Stimulated activated CD4-positive, alpha-beta T cell treated with anti-CD3 and anti-CD28 coated beads, Interleukin-4, amount 100 ng/mL, for 24 hours (primary cell): ENCODE results near the gene KIF3C.
A peak's percentile ranks its signal among the peaks of the same experiment; 100 is the strongest.
"Not testable (repeated sequence)": the region's sequence is repeated elsewhere in the genome, so short reads cannot be mapped to it uniquely, and the experiment has no call there.

Source experiments
- DNase-seq: peaks from one replicate; pipeline ENCODE4 v3.0.0-alpha.2; 2020

Gene KIF3C

DNA sequence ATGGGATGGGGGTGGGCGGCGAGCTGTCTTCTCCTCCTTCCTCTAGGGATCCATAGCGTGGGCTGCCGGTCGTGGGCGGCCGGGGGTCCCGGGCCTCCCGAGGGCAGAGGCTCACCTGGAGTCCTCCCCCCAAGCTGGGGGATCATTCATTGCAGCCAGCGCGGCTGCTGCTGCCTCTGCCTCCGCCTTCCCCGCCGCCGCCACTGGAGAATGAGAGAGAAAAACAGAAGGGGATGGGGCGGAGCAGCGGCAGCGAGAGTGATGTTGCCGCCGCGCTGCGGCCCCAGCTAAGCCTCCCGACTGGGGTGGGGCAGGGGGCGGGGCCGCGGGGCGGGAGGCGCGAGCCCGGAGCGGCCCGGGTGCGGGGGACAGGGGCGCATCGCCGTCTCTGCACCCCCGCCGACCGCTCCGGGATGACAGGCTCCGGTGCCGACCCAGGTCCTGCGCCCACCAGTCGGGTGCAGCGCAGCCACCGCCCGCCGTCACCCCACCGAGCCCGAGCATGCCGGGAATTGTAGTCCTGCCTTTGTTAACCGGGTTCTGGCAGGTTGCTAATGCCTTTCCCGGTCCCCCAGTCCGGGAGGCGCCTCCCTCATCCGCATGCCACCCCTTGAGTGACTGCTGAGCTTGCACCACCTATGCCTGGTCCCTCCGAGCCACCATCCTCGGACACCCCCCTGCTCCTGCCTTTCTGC is at the start of gene KIF3C:
KIF3C (minus strand) TSS at position 225 of the 695 bp plus-strand sequence. CDS start 580 bp downstream, outside the sequence.
- peak; percentile 69 for DNase-seq

DNA sequence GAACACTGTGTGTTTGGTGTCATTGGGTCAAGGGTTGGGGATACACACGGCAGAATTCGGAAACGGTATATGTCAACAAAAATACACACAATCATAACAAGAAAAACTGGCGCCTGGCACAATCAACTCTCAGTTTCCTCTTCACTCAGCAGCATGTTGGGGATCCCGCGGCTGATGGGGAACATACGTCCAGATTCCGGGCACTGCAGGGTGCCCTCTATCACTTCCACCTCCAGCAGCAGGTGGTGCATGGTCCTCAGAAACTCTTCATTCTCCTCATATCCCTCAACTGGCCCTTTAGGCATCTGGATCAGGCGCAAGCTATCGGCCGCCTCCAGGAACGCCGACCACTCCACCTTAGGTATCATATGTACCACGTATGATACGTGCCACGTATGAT is 45.8 kb upstream of the KIF3C start:
- not testable (repeated sequence) for DNase-seq

DNA sequence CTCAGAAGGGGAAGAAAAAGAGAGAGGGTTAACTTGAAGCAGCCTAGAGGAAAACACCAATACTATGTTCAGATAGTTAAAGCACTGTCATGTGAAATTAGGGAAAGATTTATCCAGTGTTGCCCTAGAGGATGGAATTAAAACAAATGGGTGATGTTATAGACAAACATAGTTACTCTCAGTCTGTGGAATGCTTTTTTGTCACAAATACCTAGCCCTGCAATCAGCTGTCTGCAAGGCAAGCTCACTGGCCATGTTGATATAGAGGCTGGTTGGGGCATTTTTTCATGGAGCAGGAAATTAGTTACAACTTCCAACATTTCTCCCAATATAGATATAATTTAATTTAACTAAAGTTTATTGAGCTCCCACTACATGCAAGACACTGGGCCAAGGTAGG is 43.2 kb upstream of the KIF3C start:
- DNase-seq, result no peak

DNA sequence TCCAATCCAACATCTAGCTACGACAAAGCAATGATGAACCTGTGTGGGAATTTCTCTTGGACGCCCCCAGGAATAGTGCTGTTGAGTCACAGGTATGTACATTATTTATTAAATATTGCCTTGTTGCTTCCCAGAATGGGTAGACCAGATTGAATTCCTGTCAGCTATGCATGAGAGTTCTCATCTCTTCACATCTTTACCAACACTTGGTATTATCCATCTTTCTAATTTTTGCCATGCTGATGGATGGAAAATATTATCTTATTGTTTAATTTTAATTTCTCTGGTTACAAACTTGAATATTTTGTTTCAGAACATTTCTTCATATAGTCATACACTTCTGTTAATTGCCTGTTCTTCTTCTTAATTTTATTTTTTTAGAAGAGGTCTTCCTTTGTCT is 42.0 kb upstream of the KIF3C start:
- DNase-seq, result no peak

DNA sequence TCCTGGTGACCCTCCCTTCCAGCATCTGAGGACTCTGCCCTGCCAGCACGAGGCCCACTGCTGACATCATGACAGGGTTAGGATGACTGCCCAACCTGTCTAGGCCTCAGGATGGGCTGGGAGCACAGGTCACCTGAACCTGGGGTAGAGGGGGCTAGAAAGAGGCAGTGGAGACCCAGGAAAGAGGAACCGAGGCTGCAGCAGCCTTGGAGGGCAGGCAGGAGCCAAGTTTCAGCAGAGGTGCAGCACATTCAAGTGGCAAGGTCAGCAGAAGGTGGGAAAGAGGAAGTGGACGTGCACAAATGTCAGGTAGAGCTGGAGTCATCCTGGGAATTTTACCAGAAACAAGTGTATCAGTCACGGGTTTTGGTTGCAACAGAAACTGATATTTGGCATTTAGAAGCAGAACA is 37.9 kb upstream of the KIF3C start:
- DNase-seq, result no peak

DNA sequence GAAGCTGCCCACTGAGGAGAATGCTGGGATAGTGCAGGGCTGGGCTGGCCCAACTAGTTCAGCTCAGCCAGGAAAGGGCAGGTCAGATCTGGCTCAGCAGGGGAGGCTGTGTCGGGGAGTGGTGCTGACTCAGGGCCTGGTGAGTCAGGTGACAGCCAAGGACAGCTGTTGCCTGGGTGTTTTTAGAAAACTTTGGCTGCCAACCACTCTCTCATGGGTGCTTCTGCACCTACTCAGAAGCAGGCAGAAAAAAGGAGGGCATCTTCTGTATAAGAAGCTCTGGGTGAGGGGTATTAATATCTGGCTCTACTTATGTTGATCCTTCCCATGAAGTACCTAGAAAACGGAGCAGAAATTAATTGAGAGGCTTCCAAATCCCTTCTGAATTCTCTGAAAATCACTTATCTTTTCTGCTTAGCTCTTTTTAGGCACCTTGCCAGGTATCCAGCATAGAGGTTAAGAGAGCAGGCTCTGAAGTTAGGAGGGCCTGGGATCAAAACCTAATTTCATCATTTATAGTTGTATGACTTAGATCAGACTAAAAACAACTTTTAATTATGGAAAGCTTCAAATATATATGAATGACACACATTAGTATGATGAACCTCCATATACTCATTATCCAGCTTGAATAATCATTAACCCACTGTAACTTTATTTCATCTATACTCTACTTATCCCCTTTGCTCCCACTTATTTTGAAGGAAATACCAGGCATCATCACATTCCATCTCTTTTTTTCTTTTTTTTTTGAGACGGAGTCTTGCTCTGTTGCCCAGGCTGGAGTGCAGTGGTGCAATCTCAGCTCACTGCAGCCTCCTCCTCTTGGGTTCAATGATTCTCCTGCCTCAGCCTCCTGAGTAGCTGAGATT is 36.1 kb upstream of the KIF3C start:
- DNase-seq, result peak; percentile 35

DNA sequence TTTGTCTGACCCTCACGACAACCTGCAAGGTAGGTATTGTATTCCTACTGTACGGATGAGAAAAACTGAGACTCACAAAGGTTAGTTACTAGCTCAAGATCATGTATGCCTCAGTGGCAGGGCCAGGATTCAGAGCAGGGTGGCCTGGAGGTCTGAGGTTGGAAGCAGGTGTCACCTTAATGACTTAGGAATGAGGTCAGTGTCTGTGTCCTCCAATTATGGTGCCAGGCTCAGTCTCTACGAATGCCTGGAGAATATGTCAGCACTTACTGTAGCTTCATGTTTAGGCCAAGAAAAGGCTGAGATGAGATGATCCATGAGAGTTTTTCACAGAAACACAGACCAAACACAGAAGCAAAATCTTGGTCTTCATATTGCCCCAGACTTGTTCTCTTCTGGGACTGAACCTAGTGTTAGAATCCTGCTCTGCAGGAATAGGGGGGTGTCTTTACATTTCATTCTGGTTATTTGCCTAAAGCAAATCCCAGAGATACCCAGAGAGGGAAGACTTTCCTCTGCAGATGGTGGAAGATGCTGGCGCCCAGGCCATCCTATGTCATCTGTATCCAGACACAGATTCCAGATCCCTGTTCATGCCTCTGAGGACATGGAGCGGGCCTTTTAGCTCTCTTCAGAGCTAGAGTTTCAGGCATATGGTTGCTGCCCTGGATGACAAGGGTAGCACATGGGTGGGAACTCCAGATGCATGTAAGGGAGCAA is 35.3 kb upstream of the KIF3C start:
- DNase-seq, result no peak

DNA sequence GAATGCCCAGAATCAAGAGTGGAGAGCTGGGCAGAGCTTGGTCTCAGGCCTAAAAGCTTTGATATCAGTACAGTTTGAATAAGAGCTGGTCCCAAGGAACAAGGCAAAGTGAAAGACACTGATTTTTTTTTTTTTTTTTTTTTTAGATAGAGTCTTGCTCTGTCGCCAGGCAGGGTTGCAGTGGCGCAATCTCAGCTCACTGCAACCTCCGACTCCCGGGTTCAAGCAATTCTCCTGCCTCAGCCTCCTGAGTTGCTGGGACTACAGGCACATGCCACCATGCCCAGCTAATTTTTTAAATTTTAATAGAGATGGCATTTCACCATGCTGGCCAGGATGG is 34.4 kb upstream of the KIF3C start:
- DNase-seq, result not testable (repeated sequence)

DNA sequence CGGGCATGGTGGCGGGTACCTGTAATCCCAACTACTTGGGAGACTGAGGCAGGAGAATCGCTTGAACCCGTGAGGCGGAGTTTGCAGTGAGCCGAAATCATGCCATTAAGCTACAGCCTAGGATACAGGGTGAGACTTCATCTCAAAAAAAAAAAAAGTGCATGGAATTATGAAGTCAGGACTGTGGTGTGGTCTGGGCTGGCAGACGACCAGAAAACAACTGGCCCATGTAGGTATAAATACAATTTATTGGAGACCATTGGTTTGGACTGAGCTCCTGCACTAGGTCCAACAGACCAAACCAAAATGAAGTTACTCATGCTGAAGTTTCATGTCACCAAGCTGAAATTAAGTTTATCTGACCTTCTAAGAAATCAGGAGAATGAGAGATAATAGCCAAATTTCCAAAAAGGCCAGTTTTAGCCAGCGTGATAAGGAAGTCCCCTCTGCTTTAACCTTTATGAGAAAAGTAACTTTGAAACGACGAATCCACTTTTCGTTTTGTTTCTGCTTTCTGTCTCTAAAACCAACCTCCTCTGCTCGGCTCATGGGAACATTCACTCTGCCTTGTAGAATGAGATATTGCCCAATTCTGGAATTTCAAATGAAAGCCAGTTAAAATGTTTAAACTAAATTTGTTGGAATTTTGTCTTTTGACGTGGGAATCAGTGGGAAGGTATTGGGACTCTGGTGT is 33.9 kb upstream of the KIF3C start:
- DNase-seq, result no peak

DNA sequence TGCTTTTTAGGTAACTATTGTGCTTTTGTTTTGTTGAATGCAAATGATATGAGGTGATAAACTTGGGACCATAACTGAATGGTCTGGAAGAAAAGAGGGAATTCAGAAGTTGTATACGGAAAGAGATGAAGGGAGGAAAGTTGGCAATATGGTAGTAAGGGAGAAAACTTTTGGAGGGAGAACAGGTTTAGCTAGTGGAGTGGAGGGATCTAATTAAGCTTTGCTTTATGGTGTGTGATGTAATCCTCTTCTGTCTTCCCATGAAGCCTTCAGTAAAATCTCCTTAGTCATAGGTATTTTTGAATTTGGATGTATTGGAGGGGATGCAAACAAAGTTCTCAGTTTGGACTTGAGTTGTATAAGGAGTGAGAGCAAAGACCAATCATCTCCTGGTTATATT is 31.4 kb upstream of the KIF3C start:
- DNase-seq, result no peak

DNA sequence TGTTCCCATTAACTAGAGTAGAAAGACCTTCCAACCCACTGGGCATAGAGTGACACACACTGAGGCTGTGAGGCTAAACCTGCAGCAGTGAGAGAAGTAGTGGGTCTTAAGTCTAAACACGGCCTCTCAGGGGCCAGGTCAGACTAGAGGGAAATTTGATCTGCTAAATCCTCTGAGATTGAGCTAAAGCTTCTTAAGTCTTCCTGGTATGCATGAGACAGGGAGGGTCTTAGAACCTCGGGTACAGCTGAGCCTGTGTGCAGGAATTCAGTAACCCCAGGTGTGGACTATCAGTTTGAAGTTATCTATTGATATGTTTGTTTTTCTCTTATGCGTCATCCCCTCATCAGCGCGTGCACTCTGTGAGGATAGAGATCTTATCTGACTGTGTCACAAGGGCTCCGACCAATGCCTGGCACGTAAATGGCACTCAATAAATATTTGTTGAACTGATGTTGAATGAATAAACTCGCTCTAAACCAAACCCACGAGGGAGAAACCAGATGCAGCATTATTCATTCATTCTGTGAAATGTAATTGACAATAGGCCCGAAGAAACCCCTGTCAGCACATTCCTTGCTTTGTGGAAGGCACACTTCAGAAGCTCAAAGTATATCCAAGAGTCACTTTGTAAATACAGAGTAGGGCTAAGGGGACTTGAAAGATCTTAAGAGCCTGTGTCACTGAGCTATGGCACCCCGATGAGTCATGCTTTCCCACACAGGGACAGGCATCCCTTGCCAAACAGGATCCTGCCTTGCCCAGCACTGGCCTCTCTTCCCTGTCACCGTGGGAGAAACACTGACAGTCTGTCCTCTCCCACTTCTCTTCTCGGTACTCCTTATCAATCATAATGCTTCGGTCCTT is 29.9 kb upstream of the KIF3C start:
- no peak for DNase-seq

DNA sequence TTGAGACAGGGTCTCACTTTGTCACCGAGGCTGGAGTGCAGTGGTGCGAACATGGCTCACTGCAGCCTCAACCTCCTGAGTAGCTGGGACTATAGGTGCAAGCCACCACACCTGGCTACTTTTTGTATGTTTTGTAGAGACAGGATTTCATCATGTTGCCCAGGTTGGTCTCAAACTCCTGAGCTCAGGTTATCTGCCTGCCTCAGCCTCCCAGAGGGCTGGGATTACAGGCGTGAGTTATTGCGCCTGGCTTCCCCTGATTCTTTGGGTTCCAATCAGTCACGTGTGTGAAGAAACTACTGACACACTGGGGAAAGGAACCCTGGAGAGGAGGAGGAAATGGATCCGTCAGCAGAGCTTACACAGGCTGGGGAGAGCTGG is 29.3 kb upstream of the KIF3C start:
- no peak for DNase-seq

DNA sequence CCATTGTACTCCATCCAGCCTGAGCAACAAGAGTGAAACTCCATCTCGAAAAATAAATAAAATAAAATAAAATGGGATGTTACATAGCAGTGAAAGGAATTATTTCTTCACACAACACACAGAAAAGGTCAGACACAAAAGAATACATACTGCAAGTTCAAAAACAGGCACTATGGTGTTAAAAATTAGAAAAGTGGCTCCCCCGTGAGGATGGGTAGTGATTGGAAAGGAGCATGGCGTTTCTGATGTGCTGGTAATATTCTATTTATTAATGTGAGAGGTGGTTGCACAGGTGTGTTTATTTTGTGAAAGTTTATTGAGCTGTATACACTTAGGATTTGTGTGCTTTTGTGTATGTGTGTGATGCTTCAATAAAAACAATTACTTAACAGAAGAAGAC is 28.6 kb upstream of the KIF3C start:
- DNase-seq, result no peak

DNA sequence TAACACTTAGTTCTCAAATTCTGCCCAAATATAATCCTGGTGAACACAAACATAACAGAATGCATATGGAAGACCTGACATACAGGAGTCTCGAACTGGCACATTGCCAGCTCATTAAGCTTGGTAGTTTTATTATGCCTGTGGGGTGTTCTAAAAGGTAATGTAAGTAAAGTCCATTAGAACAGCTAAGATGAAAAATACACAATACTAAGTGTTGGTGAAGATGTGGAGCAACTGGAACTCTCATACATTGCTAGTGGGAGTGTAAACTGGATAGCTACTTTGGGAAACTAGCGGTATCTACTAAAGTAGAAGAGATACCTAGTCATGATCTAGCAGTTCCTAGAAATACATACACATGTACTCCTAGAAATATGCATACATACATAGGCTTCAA is 27.3 kb upstream of the KIF3C start:
- no peak for DNase-seq

DNA sequence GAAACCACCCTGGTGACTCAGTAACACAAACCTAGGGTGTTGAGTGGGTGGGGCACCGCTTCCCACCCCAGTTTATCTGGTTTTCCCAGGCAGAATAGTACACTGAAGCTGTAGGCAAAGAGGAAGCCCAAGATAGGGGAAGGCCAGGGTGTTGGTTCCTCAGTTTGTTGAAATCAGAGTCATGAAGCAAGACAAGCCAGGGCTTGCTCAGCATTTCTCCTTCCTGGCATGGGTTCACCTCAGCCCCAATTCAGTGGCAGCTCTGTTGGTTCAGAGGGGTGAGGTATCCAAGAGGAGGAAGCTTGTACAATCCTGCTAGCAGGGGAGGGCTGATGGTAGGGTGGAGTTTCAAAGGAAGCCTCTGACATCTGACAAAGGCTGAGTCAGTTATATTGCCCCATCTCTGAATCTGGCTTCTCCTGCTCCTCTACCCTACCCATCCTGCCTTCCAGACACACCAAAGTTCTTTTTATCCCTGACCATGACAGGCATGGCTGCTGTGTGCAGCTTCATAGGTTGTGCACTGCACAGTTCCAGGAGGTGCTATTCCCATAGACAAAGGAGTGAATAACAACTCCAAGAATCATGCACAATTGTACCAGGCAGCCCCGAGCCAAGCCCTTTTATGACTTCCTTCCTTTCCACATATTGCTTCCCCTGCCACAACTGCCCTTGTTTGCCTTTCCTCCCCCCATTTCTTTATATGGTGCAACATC is 26.7 kb upstream of the KIF3C start:
- DNase-seq, result no peak

DNA sequence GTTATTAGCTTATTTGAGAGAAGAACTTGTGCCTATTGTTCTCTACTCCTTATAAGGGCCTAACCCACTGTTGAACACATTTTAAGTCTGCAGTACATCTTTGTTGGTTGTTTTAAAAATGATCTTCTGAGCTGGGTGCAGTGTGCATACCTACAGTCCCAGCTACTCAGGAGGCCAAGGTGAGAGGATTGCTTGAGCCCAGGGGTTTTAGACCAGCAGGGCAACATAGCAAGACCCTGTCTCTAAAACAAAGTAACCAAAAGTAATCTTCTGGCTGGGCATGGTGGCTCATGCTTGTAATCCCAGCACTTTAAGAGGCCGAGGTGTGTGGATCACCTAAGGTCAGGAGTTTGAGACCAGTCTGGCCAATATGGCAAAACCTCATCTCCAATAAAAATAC is 25.8 kb upstream of the KIF3C start:
- DNase-seq, result no peak

DNA sequence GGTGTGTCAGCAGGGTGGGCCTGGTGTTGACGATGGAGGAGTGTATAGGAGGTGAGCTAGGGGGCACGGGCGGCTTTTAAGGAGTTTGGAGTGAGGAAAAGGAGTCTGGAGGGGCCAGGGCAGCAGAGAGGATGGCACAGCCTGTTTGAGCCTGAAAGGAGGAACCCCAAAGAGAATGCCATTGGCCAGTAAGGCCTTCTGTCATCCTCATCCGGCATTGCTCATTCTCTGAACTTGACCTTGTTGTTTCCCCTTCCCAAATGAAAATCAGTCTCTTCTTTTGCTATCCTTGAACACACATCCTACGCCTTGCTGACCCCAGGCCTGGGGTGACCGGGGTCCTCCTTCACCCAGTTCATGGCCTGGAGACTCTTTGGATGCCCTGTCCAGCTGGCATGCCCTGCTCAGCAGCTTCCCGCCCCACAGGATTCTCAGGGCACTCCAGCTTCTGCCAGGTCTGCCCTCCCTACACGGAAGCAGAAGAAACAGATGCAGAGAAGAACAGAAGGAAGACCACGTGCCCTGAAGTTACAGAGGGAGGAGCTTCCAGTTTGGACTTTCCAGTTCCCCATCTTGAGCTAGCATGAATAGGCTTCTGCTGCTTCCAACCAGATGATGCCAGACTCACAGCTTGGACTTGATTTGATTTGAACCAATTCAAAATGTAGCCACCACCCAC is 20.5 kb upstream of the KIF3C start:
- no peak for DNase-seq

DNA sequence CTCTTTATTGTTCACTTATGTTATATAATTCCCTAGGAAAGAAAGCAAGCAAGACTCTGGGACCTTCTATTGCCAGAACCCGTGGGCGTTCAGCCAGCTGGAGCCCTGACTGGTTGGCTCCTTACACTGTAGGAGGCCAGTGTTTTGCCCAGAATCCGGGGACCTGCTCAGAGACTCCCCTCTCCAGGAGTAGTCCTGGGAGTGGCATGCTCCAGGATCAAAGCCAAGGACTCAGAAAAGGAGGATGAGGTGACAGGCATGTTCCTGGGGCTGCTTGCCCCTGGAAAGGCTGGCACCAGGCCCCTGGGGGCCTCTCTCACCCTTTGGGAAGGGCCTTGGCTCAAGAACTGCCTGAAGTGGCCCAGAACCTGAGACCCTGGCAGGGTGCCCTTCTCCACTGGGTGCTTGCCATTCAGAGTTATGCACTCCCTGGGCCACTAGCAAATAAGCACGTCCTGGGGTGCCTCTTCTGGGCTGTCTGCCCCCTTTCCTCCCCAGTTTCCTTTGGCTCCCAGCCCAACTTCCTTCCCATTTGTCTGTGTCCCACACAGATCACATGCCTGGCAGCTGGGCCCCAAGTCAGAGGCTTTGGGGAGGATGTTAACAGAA is 19.6 kb upstream of the KIF3C start:
- no peak for DNase-seq

DNA sequence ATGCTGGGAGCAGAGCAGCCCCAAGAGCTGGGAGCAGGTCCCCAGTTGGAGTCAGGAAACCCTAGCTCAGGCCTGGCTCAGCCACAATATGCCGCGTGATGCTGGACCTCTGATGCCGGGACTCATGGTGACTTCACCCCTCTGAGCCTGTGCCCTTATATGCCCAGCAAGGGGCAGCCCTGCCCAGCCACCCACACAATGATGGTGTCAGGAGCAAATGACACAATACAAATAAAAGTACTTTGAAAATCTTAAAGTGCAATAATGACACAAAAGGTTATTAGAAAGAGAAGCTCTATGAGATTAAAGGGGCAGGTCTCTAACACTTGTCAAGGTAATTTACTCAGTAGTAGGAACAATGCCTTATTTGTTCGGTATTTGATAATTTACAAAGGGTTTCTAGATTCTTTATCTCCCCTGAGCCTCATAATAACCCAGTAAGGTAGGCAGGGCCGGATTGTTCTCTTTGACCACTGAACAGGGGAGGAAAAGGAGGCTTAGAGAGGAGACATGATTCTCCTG is 18.3 kb upstream of the KIF3C start:
- no peak for DNase-seq

DNA sequence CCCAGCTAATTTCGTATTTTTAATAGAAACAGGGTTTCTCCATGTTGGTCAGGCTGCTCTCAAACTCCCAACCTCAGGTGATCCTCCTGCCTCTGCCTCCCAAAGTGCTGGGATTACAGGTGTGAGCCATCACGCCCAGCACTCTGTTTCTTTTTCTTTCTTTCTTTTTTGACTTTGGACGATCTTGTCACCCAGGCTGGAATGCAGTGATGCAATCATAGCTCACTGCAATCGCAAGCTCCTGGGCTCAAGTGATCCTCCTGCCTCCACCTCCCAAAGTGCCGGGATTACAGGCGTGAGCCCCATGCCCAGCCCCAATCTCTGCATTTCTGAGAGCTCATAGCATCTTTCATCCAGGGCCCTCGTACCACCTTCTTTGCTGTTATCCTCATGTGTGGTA is 17.1 kb upstream of the KIF3C start:
- not testable (repeated sequence) for DNase-seq
